G401.6 (cell line): Measurements from ENCODE around the gene ABLIM2.

Source experiments
- FAIRE-seq: peaks from 2 replicates; lab custom pipeline; 2012; peaks lifted over from hg19 to GRCh38; lab: Jason Lieb, UNC

The ABLIM2 gene

GRCh38 chr4:8192748-8193738 is 34.4 kb upstream of the ABLIM2 start:
- no peak for FAIRE-seq

GRCh38 chr4:8191136-8191747 is 32.6 kb upstream of the ABLIM2 start:
- FAIRE-seq = no peak

GRCh38 chr4:8189551-8190466 is 31.2 kb upstream of the ABLIM2 start:
- FAIRE-seq = no peak

- no peak for FAIRE-seq
Observed at GRCh38 chr4:8188743-8189550, 30.3 kb upstream of the ABLIM2 start.

GRCh38 chr4:8188085-8188484 is 29.5 kb upstream of the ABLIM2 start:
- FAIRE-seq = no peak

- no peak for FAIRE-seq
Observed at GRCh38 chr4:8185930-8186329, 27.3 kb upstream of the ABLIM2 start.

- FAIRE-seq = no peak
Observed at GRCh38 chr4:8185295-8185694, 26.7 kb upstream of the ABLIM2 start.

- no peak for FAIRE-seq
Observed at GRCh38 chr4:8184061-8184460, 25.4 kb upstream of the ABLIM2 start.

- no peak for FAIRE-seq
Observed at GRCh38 chr4:8182858-8183725, 24.5 kb upstream of the ABLIM2 start.

GRCh38 chr4:8182294-8182693 is 23.7 kb upstream of the ABLIM2 start:
- no peak for FAIRE-seq

- FAIRE-seq = no peak
Observed at GRCh38 chr4:8181844-8182243, 23.2 kb upstream of the ABLIM2 start.

- FAIRE-seq = no peak
Observed at GRCh38 chr4:8181119-8181518, 22.5 kb upstream of the ABLIM2 start.

GRCh38 chr4:8180310-8181093 is 21.9 kb upstream of the ABLIM2 start:
- no peak for FAIRE-seq

GRCh38 chr4:8179771-8180170 is 21.2 kb upstream of the ABLIM2 start:
- FAIRE-seq = no peak

GRCh38 chr4:8179074-8179473 is 20.5 kb upstream of the ABLIM2 start:
- FAIRE-seq = no peak

GRCh38 chr4:8177956-8178355 is 19.3 kb upstream of the ABLIM2 start:
- FAIRE-seq = no peak

- FAIRE-seq = no peak
Observed at GRCh38 chr4:8177552-8177951, 18.9 kb upstream of the ABLIM2 start.

GRCh38 chr4:8176547-8177399 is 18.2 kb upstream of the ABLIM2 start:
- no peak for FAIRE-seq

GRCh38 chr4:8175686-8176085 is 17.1 kb upstream of the ABLIM2 start:
- no peak for FAIRE-seq
